Aortic smooth muscle cell (primary cell): ENCODE measurements around the gene CRKL. TPM values are rescaled to one million over a fixed set of nuclear protein-coding genes. Genes with fewer than 3 reads are reported as not detected.

ENCODE experiments used
- total RNA-seq: library from RNA; depleted of rRNA; stranded (reverse); fragments of >200 nt; gene quantifications from 2 replicates; pipeline ENCODE4 v1.2.3, GENCODE V29; 2014

The CRKL gene
- 29.7 and 30.8 TPM in 2 replicates for total RNA-seq

GRCh38 chr22:20916916-20917810 lies at the start of gene CRKL:
TSS of gene CRKL (plus strand) at chr22:20917407. CDS start at chr22:20917935, 528 bp downstream.

GRCh38 chr22:20966883-20967696 lies 49.9 kb downstream of the CRKL start, which contains the start of gene AIFM3:
TSS of gene AIFM3 (plus strand) at chr22:20967255. CDS start at chr22:20967945, 690 bp downstream.

GRCh38 chr22:20981787-20982562 lies 64.8 kb downstream of the CRKL start, which contains the start of gene LZTR1:
TSS of gene LZTR1 (plus strand) at chr22:20982297. CDS start at chr22:20982372, 75 bp downstream.

GRCh38 chr22:21001601-21002325 lies 84.6 kb downstream of the CRKL start, which contains the start of gene THAP7:
TSS of gene THAP7 (minus strand) at chr22:21002118. CDS start at chr22:21001911, 207 bp downstream.

Other genes starting within 250 kb of the CRKL start
- under 0.01 TPM in 1 of 2 replicates, not detected in the other for gene SERPIND1, start 143.3 kb upstream of the CRKL start, total RNA-seq
- 33.2 and 36.9 TPM in 2 replicates for gene PI4KA, start 58.6 kb upstream of the CRKL start, total RNA-seq
- 9.1 and 9.5 TPM in 2 replicates for gene SNAP29, start 58.4 kb upstream of the CRKL start, total RNA-seq
- 0.37 and 0.53 TPM in 2 replicates for gene AIFM3, start 49.8 kb downstream of the CRKL start, total RNA-seq
- gene LZTR1, start 64.9 kb downstream of the CRKL start, total RNA-seq = 45.4 and 53.8 TPM in 2 replicates
- 18.0 and 22.2 TPM in 2 replicates for gene THAP7, start 84.7 kb downstream of the CRKL start, total RNA-seq
- gene P2RX6, start 97.8 kb downstream of the CRKL start, total RNA-seq = 1.4 and 2.8 TPM in 2 replicates
- not detected in 2 replicates for gene SLC7A4, start 115.2 kb downstream of the CRKL start, total RNA-seq
- not detected in 2 replicates for gene LRRC74B, start 128.5 kb downstream of the CRKL start, total RNA-seq